ENCODE results near the gene PDLIM5. TPM values are rescaled to one million over a fixed set of nuclear protein-coding genes. Genes with fewer than 3 reads are reported as not detected.
"Not testable (repeated sequence)": the region's sequence is repeated elsewhere in the genome, so short reads cannot be mapped to it uniquely, and the experiment has no call there.

PDLIM5 gene
- total RNA-seq, 1 donor from 2014 or later: 60.7 TPM

- H3K27me3 Mint-ChIP-seq (ENCODE audit: low read depth): no peaks in the 10 kb centered on the region
- H3K9me3 Mint-ChIP-seq: no peaks in the 10 kb centered on the region
- peaks cover 7% of the 10 kb centered on the region for H3K4me1 Mint-ChIP-seq
- no peaks in the 10 kb centered on the region for H3K36me3 Mint-ChIP-seq
- H3K4me3 Mint-ChIP-seq: no peak overlapping the region
- H3K27ac Mint-ChIP-seq: no peak overlapping the region
- DNase-seq (ENCODE audit: low spot score in 2 of 2, unreplicated experiment in 2 of 2): no peak
- no peak for TF ChIP-seq CTCF (IDR thresholded peaks at IDR 0.05; ENCODE audit: unreplicated experiment)
Measured at GRCh38 chr4:94626942-94627341, 175.2 kb downstream of the PDLIM5 start.

- H3K27me3 Mint-ChIP-seq (ENCODE audit: low read depth): not testable (repeated sequence)
- peaks cover 11% of the 10 kb centered on the region for H3K4me1 Mint-ChIP-seq
Measured at GRCh38 chr4:94629058-94629457, 177.3 kb downstream of the PDLIM5 start.

GRCh38 chr4:94629837-94630236 is 178.1 kb downstream of the PDLIM5 start:
- no peaks in the 10 kb centered on the region for H3K27me3 Mint-ChIP-seq (ENCODE audit: low read depth)
- no peaks in the 10 kb centered on the region for H3K9me3 Mint-ChIP-seq
- no peak overlapping the region for H3K27ac Mint-ChIP-seq
- no peaks in the 10 kb centered on the region for H3K36me3 Mint-ChIP-seq
- no peak overlapping the region for H3K4me3 Mint-ChIP-seq
- no peak for DNase-seq (ENCODE audit: low spot score in 2 of 2, unreplicated experiment in 2 of 2)
- H3K4me1 Mint-ChIP-seq: peaks cover 15% of the 10 kb centered on the region
- TF ChIP-seq CTCF (IDR thresholded peaks at IDR 0.05; ENCODE audit: unreplicated experiment): no peak

More at GRCh38 chr4:94629058-94629457, 177.3 kb downstream of the PDLIM5 start:
- DNase-seq (ENCODE audit: low spot score in 2 of 2, unreplicated experiment in 2 of 2); H3K9me3 Mint-ChIP-seq; H3K36me3 Mint-ChIP-seq; H3K27ac Mint-ChIP-seq; H3K4me3 Mint-ChIP-seq: not testable (repeated sequence)

- H3K9me3 Mint-ChIP-seq: no peaks in the 10 kb centered on the region
- H3K27ac Mint-ChIP-seq: no peak overlapping the region
- H3K4me3 Mint-ChIP-seq: no peak overlapping the region
- no peak for TF ChIP-seq CTCF (IDR thresholded peaks at IDR 0.05; ENCODE audit: unreplicated experiment)
- no peak for DNase-seq (ENCODE audit: low spot score in 2 of 2, unreplicated experiment in 2 of 2)
- H3K27me3 Mint-ChIP-seq (ENCODE audit: low read depth): no peaks in the 10 kb centered on the region
- H3K4me1 Mint-ChIP-seq: peaks cover 18% of the 10 kb centered on the region
- H3K36me3 Mint-ChIP-seq: no peaks in the 10 kb centered on the region
Measured at GRCh38 chr4:94634271-94634670, 182.5 kb downstream of the PDLIM5 start.

DNA sequence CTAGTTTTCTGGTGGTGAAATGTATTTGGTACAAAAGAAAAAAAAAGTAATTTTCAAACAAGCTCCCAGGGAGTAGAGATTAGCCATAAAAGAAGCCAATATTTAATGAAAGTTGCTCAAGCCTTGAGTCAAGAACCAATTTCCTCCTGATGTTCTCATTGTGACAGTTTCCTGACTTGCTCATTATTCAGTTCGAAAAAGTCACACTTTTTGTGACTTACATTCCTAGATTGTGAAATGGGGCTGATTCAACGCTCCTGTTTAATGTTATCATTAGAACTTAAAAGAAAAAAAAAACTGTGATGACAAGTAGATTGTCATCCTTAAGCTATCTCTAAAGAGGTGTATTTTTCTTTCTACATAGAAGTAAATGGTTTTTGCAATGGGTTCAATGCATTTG is 183.4 kb downstream of the PDLIM5 start:
- no peak for DNase-seq (ENCODE audit: low spot score in 2 of 2, unreplicated experiment in 2 of 2)
- Mint-ChIP-seq H3K4me1 (peaks cover 18% of the 10 kb centered on the region), H3K27ac (no peak overlapping the region), H3K4me3 (no peak overlapping the region), H3K36me3 (no peaks in the 10 kb centered on the region), H3K27me3 (ENCODE audit: low read depth) (no peaks in the 10 kb centered on the region), H3K9me3 (no peaks in the 10 kb centered on the region)
- TF ChIP-seq CTCF (IDR thresholded peaks at IDR 0.05; ENCODE audit: unreplicated experiment): no peak

GRCh38 chr4:94636004-94636403 is 184.3 kb downstream of the PDLIM5 start:
- Mint-ChIP-seq H3K36me3 (no peaks in the 10 kb centered on the region), H3K27me3 (ENCODE audit: low read depth) (no peaks in the 10 kb centered on the region), H3K9me3 (no peaks in the 10 kb centered on the region), H3K4me3 (no peak overlapping the region), H3K4me1 (peaks cover 18% of the 10 kb centered on the region), H3K27ac (peak overlapping the region; percentile 22)
- TF ChIP-seq CTCF (IDR thresholded peaks at IDR 0.05; ENCODE audit: unreplicated experiment): no peak
- no peak for DNase-seq (ENCODE audit: low spot score in 2 of 2, unreplicated experiment in 2 of 2)

All from mesothelial cell of epicardium (in vitro differentiated cells).